Calu3 (cell line): Measurements from ENCODE around the gene GPR107. TPM values are rescaled to one million over a fixed set of nuclear protein-coding genes. Genes with fewer than 3 reads are reported as not detected.

Experiments
- BruUV-seq: library from RNA; stranded (reverse); fragments of 400-500 nt; replicated peaks from 2 replicates; lab custom pipeline; 2021; lab: Mats Ljungman, UMichigan
- CTCF ChIA-PET: fragments of 300-600 bp; sonication (Branson Sonifier 250); formaldehyde crosslinking; loops from one replicate; lab custom pipeline; 2022; ENCODE audit warnings: antibody characterized with exemption; lab: Charles Lee
- DNase-seq: peaks from one replicate; pipeline ENCODE4 v3.0.0; 2022
- H3K27ac Mint-ChIP-seq: one replicate; pipeline ENCODE4 v1.8.0; 2022; ENCODE audit warnings: mixed read lengths; ENCODE audit not compliant: unreplicated experiment
- H3K27me3 Mint-ChIP-seq: one replicate; pipeline ENCODE4 v1.8.0; 2022; ENCODE audit warnings: mixed read lengths; ENCODE audit not compliant: unreplicated experiment
- H3K36me3 Mint-ChIP-seq: one replicate; pipeline ENCODE4 v1.8.0; 2022; ENCODE audit warnings: mild to moderate bottlenecking, moderate library complexity, mixed read lengths; ENCODE audit not compliant: insufficient read depth, unreplicated experiment
- H3K4me1 Mint-ChIP-seq: one replicate; pipeline ENCODE4 v1.8.0; 2022; ENCODE audit warnings: mild to moderate bottlenecking, low read depth, mixed read lengths; ENCODE audit not compliant: unreplicated experiment
- H3K4me3 Mint-ChIP-seq: one replicate; pipeline ENCODE4 v1.8.0; 2022; ENCODE audit warnings: mild to moderate bottlenecking, low read depth, moderate library complexity, mixed read lengths; ENCODE audit not compliant: unreplicated experiment
- H3K9me3 Mint-ChIP-seq: one replicate; pipeline ENCODE4 v1.8.0; 2022; ENCODE audit warnings: low read depth, mixed read lengths; ENCODE audit not compliant: unreplicated experiment
- CTCF ChIP-seq: fragments of 200-600 bp; IDR thresholded peaks from one replicate; pipeline ENCODE4 v1.8.0; 2022; ENCODE audit warnings: antibody characterized with exemption; ENCODE audit not compliant: unreplicated experiment
- intact Hi-C: fragments of 100-400 bp; cut with micrococcal nuclease; formaldehyde crosslinking; loops from one replicate; pipeline ENCODE4 v1.10.0; 2022; ENCODE audit not compliant: unreplicated experiment
- total RNA-seq: library from RNA; stranded (reverse); gene quantifications from 2 replicates; pipeline ENCODE4 v1.2.3, GENCODE V29; 2022

GPR107 gene
- total RNA-seq, 1 experiment from 2014 or later: 43.4 TPM

DNA sequence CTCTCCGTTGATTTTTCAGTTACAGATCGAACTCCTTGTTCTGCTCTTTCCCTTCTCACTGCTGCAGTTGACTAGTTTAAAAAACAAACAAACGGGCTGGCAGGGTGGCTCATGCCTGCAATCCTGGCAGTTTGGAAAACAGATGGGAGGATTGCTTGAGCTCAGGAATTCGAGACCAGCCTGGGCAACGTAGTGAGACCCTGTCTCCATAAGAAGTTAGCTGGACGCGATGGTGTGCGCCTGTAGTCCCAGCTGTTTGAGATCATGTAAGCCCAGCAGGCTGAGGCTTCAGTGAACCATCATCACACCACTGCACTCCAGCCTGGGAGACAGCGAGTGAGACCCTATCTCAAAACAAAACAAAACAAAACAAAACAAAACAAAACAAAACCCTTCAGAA is 67.1 kb downstream of the GPR107 start:
- no peak overlapping the region for H3K27ac Mint-ChIP-seq
- BruUV-seq: no TSS peak
- no peaks in the 10 kb centered on the region for H3K9me3 Mint-ChIP-seq
- H3K4me3 Mint-ChIP-seq: no peak overlapping the region
- DNase-seq: no peak
- no peaks in the 10 kb centered on the region for H3K36me3 Mint-ChIP-seq
- H3K27me3 Mint-ChIP-seq: no peaks in the 10 kb centered on the region
- TF ChIP-seq CTCF: no peak
- intact Hi-C loops: no loop called here
- CTCF ChIA-PET: no interaction called here
- H3K4me1 Mint-ChIP-seq: no peaks in the 10 kb centered on the region

GRCh38 chr9:130122456-130122855 is 68.8 kb downstream of the GPR107 start:
- H3K27me3 Mint-ChIP-seq: no peaks in the 10 kb centered on the region
- no peaks in the 10 kb centered on the region for H3K9me3 Mint-ChIP-seq
- no peak overlapping the region for H3K4me3 Mint-ChIP-seq
- H3K4me1 Mint-ChIP-seq: no peaks in the 10 kb centered on the region
- H3K27ac Mint-ChIP-seq: no peak overlapping the region
- CTCF ChIA-PET: no interaction called here
- no peaks in the 10 kb centered on the region for H3K36me3 Mint-ChIP-seq
- intact Hi-C loops: no loop called here
- no TSS peak for BruUV-seq
- no peak for TF ChIP-seq CTCF
- no peak for DNase-seq

DNA sequence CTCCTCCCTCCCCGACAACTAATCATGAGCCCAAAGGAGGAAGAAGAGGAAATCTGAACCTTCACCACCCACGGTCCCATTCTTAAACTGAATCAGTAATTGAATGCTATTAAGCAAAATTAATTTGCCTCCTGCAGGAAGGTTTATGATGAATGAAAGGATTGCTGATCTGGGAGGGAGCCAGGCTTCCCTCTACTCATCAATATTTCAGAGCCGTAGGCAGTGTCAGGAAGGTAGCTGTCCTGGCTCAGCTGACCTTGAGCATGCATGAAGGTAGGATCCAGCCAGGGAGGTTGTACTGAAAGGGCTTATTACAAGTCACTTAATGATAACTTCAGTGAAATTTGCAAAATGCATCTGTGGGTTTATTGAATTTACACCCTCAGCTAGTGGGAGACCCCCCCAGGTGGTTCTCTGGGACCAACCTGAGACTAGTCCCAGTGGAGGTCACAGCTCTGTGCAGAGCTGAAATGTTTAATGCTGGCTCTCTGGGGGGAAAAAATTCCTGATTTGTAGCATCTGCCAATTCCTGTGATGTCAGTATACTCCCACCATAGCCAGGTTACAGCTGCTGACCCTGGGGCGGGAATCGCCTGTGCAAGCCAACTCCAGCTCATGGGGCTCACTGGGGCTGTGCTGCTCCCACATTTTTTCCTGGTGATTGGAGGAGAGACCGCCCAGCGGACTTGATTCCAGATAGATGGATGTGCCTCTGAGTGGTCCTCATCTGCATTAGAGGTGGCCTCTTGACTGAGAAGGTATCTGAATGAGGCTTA is 70.6 kb downstream of the GPR107 start:
- Mint-ChIP-seq H3K27ac (no peak overlapping the region), H3K27me3 (no peaks in the 10 kb centered on the region), H3K9me3 (no peaks in the 10 kb centered on the region), H3K4me1 (no peaks in the 10 kb centered on the region), H3K4me3 (no peak overlapping the region), H3K36me3 (no peaks in the 10 kb centered on the region)
- intact Hi-C loops: no loop called here
- no TSS peak for BruUV-seq
- TF ChIP-seq CTCF: no peak
- no peak for DNase-seq
- CTCF ChIA-PET: no interaction called here

- no peak for TF ChIP-seq CTCF
- Mint-ChIP-seq H3K36me3 (peaks cover 7% of the 10 kb centered on the region), H3K9me3 (no peaks in the 10 kb centered on the region), H3K4me3 (no peak overlapping the region), H3K27me3 (no peaks in the 10 kb centered on the region), H3K27ac (no peak overlapping the region), H3K4me1 (no peaks in the 10 kb centered on the region)
- intact Hi-C loops: no loop called here
- CTCF ChIA-PET: no interaction called here
- DNase-seq: no peak
- BruUV-seq: no TSS peak
Observed at GRCh38 chr9:130126721-130127433, 73.2 kb downstream of the GPR107 start.
